ENCODE measurements around the gene DOCK7. TPM values are rescaled to one million over a fixed set of nuclear protein-coding genes. Genes with fewer than 3 reads are reported as not detected.

Gene DOCK7
- total and polyA plus RNA-seq, 4 donors: 5.6 to 35.1 (median 21.7) TPM

GRCh38 chr1:62688687-62689085 is 500 bp upstream of the DOCK7 start:
- Histone ChIP-seq H3K36me3 (ENCODE audit: control insufficient read depth in 4 of 4, insufficient read depth in 3 of 4, low read depth in 1 of 4, low read length in 3 of 4) (no peaks in the 10 kb centered on the region), H3K4me3 (ENCODE audit: low read depth in 1 of 3, low read length in 3 of 3) (peak overlapping the region; percentile 71 to 98 (median 73)), H3K4me1 (ENCODE audit: control insufficient read depth in 4 of 4, insufficient read depth in 4 of 4, low read length in 3 of 4) (peaks cover 8 to 42% (median 28%) of the 10 kb centered on the region in 4 donors), H3K9ac (ENCODE audit: low read depth in 1 of 2, low read length in 2 of 2) (peak overlapping the region; percentile 51 to 72), H3K27me3 (ENCODE audit: control insufficient read depth in 4 of 4, insufficient read depth in 4 of 4, low read length in 3 of 4) (no peaks in the 10 kb centered on the region), H3K9me3 (ENCODE audit: control insufficient read depth in 4 of 4, low read length in 3 of 4) (no peaks in the 10 kb centered on the region), H3K27ac (ENCODE audit: low read depth in 1 of 2, low read length in 2 of 2) (peak overlapping the region; percentile 77 to 83)
- WGBS: 1% methylated on average over 10 of the region's 10 CpGs
- TF ChIP-seq RAD21 (IDR thresholded peaks at IDR 0.05) (peak in 1 of 2 donors; percentile 11), CTCF (IDR thresholded peaks at IDR 0.05; ENCODE audit: low read depth, low read length, missing input control) (no peak), YY1 (IDR thresholded peaks at IDR 0.05) (peak; percentile 19)
- DNase-seq (ENCODE audit: low spot score): no peak

GRCh38 chr1:62687421-62687902 is 724 bp downstream of the DOCK7 start:
- 2% methylated on average over 33 of the region's 33 CpGs for WGBS
- Histone ChIP-seq H3K27me3 (ENCODE audit: control insufficient read depth in 4 of 4, insufficient read depth in 4 of 4, low read length in 3 of 4) (no peaks in the 10 kb centered on the region), H3K9ac (ENCODE audit: low read depth in 1 of 2, low read length in 2 of 2) (peak overlapping the region; percentile 10 to 80), H3K4me1 (ENCODE audit: control insufficient read depth in 4 of 4, insufficient read depth in 4 of 4, low read length in 3 of 4) (peaks cover 8 to 42% (median 28%) of the 10 kb centered on the region in 4 donors), H3K27ac (ENCODE audit: low read depth in 1 of 2, low read length in 2 of 2) (peak overlapping the region; percentile 77 to 83), H3K4me3 (ENCODE audit: low read depth in 1 of 3, low read length in 3 of 3) (peak overlapping the region; percentile 59 to 98 (median 80)), H3K36me3 (ENCODE audit: control insufficient read depth in 4 of 4, insufficient read depth in 3 of 4, low read depth in 1 of 4, low read length in 3 of 4) (no peaks in the 10 kb centered on the region), H3K9me3 (ENCODE audit: control insufficient read depth in 4 of 4, low read length in 3 of 4) (no peaks in the 10 kb centered on the region)
- TF ChIP-seq NR2F2 (IDR thresholded peaks at IDR 0.05) (no peak), EGR1 (IDR thresholded peaks at IDR 0.05; ENCODE audit: low read depth in 2 of 2) (no peak), RAD21 (IDR thresholded peaks at IDR 0.05) (peak in 1 of 2 donors; percentile 32), HNF4A (conservative IDR thresholded peaks at IDR 0.05) (no peak), GABPA (IDR thresholded peaks at IDR 0.05 in 1 of 2, conservative IDR thresholded peaks at IDR 0.05 in 1 of 2) (no peak), YY1 (IDR thresholded peaks at IDR 0.05) (peak; percentile 47), HNF4G (IDR thresholded peaks at IDR 0.05) (no peak)
- peak; percentile 58 for DNase-seq (ENCODE audit: low spot score)

- peak overlapping the region in 1 of 2 donors; percentile 80 for H3K9ac ChIP-seq (ENCODE audit: low read depth in 1 of 2, low read length in 2 of 2)
- no peaks in the 10 kb centered on the region for H3K9me3 ChIP-seq (ENCODE audit: control insufficient read depth in 4 of 4, low read length in 3 of 4)
- no peak for DNase-seq (ENCODE audit: low spot score)
- H3K4me1 ChIP-seq (ENCODE audit: control insufficient read depth in 4 of 4, insufficient read depth in 4 of 4, low read length in 3 of 4): peaks cover 8 to 46% (median 27%) of the 10 kb centered on the region in 4 donors
- no peaks in the 10 kb centered on the region for H3K36me3 ChIP-seq (ENCODE audit: control insufficient read depth in 4 of 4, insufficient read depth in 3 of 4, low read depth in 1 of 4, low read length in 3 of 4)
- H3K27me3 ChIP-seq (ENCODE audit: control insufficient read depth in 4 of 4, insufficient read depth in 4 of 4, low read length in 3 of 4): no peaks in the 10 kb centered on the region
- H3K27ac ChIP-seq (ENCODE audit: low read depth in 1 of 2, low read length in 2 of 2): no peak overlapping the region
- 85% methylated on average over 7 of the region's 7 CpGs for WGBS
- no peak overlapping the region for H3K4me3 ChIP-seq (ENCODE audit: low read depth in 1 of 3, low read length in 3 of 3)
- TF ChIP-seq SP1 (IDR thresholded peaks at IDR 0.05) (no peak), ZBTB33 (IDR thresholded peaks at IDR 0.05) (no peak), JUND (IDR thresholded peaks at IDR 0.05) (no peak), RAD21 (IDR thresholded peaks at IDR 0.05) (no peak), NR2F2 (IDR thresholded peaks at IDR 0.05) (no peak), HNF4G (IDR thresholded peaks at IDR 0.05) (no peak), FOXA1 (IDR thresholded peaks at IDR 0.05) (no peak)
Observed at GRCh38 chr1:62686822-62687221, 1.4 kb downstream of the DOCK7 start.

Measured in liver (tissue), 9 donors.